Neural progenitor cell (in vitro differentiated cells): ENCODE data around the gene RWDD3. TPM values are rescaled to one million over a fixed set of nuclear protein-coding genes. Genes with fewer than 3 reads are reported as not detected.

ENCODE experiments used
- DNase-seq: peaks from one replicate; pipeline ENCODE4 v3.0.0-alpha.2; 2016; ENCODE audit warnings: low spot score
- H2AFZ ChIP-seq: fragments of 200-600 bp; sonication (generic); replicated peaks from 2 replicates; pipeline ENCODE4 v1.6.1; 2016; ENCODE audit warnings: antibody characterized with exemption
- H3F3A ChIP-seq: fragments of 200-600 bp; sonication (generic); 2 replicates; pipeline ENCODE4 v1.6.1; 2016; ENCODE audit warnings: antibody characterized with exemption, low read depth
- H3K27ac ChIP-seq: fragments of 200-600 bp; sonication (generic); 2 replicates; pipeline ENCODE4 v1.5.1; 2016; ENCODE audit warnings: mild to moderate bottlenecking
- H3K27me3 ChIP-seq: fragments of 200-600 bp; sonication (generic); 2 replicates; pipeline ENCODE4 v1.6.1; 2016; ENCODE audit warnings: mild to moderate bottlenecking, moderate library complexity
- H3K36me3 ChIP-seq: fragments of 200-600 bp; sonication (generic); 2 replicates; pipeline ENCODE4 v1.5.1; 2016
- H3K4me1 ChIP-seq: fragments of 200-600 bp; sonication (generic); 2 replicates; pipeline ENCODE4 v1.6.1; 2016; ENCODE audit warnings: mixed run types
- H3K4me2 ChIP-seq: fragments of 200-600 bp; sonication (generic); 2 replicates; pipeline ENCODE4 v1.6.1; 2016
- H3K4me3 ChIP-seq: fragments of 200-600 bp; sonication (generic); 2 replicates; pipeline ENCODE4 v1.5.1; 2016
- H3K79me2 ChIP-seq: fragments of 200-600 bp; sonication (generic); 2 replicates; pipeline ENCODE4 v1.6.1; 2016; ENCODE audit warnings: low read depth
- H3K9ac ChIP-seq: fragments of 200-600 bp; sonication (generic); 2 replicates; pipeline ENCODE4 v1.6.1; 2016
- H3K9me3 ChIP-seq: fragments of 200-600 bp; sonication (generic); 2 replicates; pipeline ENCODE4 v1.5.1; 2016; ENCODE audit warnings: low read depth
- H4K20me1 ChIP-seq: fragments of 200-600 bp; sonication (generic); 2 replicates; pipeline ENCODE4 v1.6.1; 2016; ENCODE audit warnings: low read depth
- H3K27ac Mint-ChIP-seq: 3 replicates; pipeline ENCODE4 v1.8.0; 2021; ENCODE audit warnings: mixed read lengths
- H3K27me3 Mint-ChIP-seq: 2 replicates; pipeline ENCODE4 v1.8.0; 2022; ENCODE audit warnings: low read depth, mild to moderate bottlenecking, inconsistent platforms, moderate library complexity, mixed read lengths; ENCODE audit not compliant: insufficient read depth
- H3K36me3 Mint-ChIP-seq: 3 replicates; pipeline ENCODE4 v1.8.0; 2021; ENCODE audit warnings: mixed read lengths
- H3K4me1 Mint-ChIP-seq: 3 replicates; pipeline ENCODE4 v1.8.0; 2021; ENCODE audit warnings: mixed read lengths
- H3K4me3 Mint-ChIP-seq: 3 replicates; pipeline ENCODE4 v1.8.0; 2021; ENCODE audit warnings: mild to moderate bottlenecking, moderate library complexity, mixed read lengths
- H3K9me3 Mint-ChIP-seq: 3 replicates; pipeline ENCODE4 v1.8.0; 2020; ENCODE audit warnings: mixed read lengths
- EZH2 ChIP-seq: fragments of 200-600 bp; sonication (generic); IDR thresholded peaks from 2 replicates; pipeline ENCODE4 v1.6.1; 2017; ENCODE audit warnings: antibody characterized with exemption, mild to moderate bottlenecking, moderate library complexity
- EZH2phosphoT487 ChIP-seq: fragments of 200-600 bp; sonication (generic); IDR thresholded peaks from 2 replicates; pipeline ENCODE4 v1.6.1; 2017; ENCODE audit warnings: antibody characterized with exemption
- total RNA-seq: library from RNA; depleted of rRNA; stranded (reverse); fragments of >200 nt; gene quantifications from 2 replicates; pipeline ENCODE4 v1.2.3, GENCODE V29; 2015; ENCODE audit warnings: low replicate concordance
- TF ChIP-seq, protein P1 (sequence below): fragments of 200-600 bp; sonication (generic); IDR thresholded peaks from 2 replicates; pipeline ENCODE4 v1.5.1; 2017; ENCODE audit warnings: antibody characterized with exemption, mild to moderate bottlenecking

Gene RWDD3
- total RNA-seq, 1 donor from 2014 or later: 32.2 TPM

- no peaks in the 10 kb centered on the region for H3K27me3 ChIP-seq
- no peak overlapping the region for H3K4me3 Mint-ChIP-seq
Observed at GRCh38 chr1:95284420-95284819, 50.4 kb downstream of the RWDD3 start.

DNA sequence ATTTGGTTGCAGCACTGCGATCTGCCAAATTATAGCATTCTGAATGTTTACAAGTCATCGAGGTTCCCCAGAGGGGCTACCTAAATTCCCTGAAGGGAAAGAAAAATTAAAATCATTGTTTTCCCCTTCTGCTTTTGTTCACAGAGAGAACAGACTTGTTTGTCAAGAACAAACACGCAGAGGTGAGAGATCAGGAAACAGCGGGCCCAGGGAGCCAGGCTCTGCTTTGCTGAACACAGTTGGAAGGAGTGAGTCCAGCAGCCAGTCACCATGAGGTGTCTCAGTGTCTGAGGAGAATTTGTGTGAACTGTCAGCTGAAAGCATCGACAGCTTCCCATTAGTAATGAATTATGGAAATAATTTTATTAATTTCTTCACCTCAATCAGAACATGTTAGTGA lies 52.5 kb downstream of the RWDD3 start:
- H3K4me1 Mint-ChIP-seq: peaks cover 10% of the 10 kb centered on the region
- peak overlapping the region; percentile 55 for H2AFZ ChIP-seq
- H3K27ac Mint-ChIP-seq: no peak overlapping the region
- H3K27me3 ChIP-seq: no peaks in the 10 kb centered on the region
- no peak overlapping the region for H3K9ac ChIP-seq
- no peaks in the 10 kb centered on the region for H3F3A ChIP-seq
- no peaks in the 10 kb centered on the region for H3K36me3 ChIP-seq
- peaks cover 6% of the 10 kb centered on the region for H3K27me3 Mint-ChIP-seq
- no peak overlapping the region for H3K4me3 ChIP-seq
- no peaks in the 10 kb centered on the region for H3K9me3 ChIP-seq
- H3K36me3 Mint-ChIP-seq: no peaks in the 10 kb centered on the region
- no peaks in the 10 kb centered on the region for H4K20me1 ChIP-seq
- H3K9me3 Mint-ChIP-seq: no peaks in the 10 kb centered on the region
- H3K27ac ChIP-seq: no peak overlapping the region
- no peak overlapping the region for H3K4me2 ChIP-seq
- H3K4me1 ChIP-seq: peaks cover 10% of the 10 kb centered on the region
- H3K4me3 Mint-ChIP-seq: no peak overlapping the region
- no peaks in the 10 kb centered on the region for H3K79me2 ChIP-seq
- peak; percentile 23 for DNase-seq
- no peak for TF ChIP-seq EZH2
- TF ChIP-seq, protein P1, sequence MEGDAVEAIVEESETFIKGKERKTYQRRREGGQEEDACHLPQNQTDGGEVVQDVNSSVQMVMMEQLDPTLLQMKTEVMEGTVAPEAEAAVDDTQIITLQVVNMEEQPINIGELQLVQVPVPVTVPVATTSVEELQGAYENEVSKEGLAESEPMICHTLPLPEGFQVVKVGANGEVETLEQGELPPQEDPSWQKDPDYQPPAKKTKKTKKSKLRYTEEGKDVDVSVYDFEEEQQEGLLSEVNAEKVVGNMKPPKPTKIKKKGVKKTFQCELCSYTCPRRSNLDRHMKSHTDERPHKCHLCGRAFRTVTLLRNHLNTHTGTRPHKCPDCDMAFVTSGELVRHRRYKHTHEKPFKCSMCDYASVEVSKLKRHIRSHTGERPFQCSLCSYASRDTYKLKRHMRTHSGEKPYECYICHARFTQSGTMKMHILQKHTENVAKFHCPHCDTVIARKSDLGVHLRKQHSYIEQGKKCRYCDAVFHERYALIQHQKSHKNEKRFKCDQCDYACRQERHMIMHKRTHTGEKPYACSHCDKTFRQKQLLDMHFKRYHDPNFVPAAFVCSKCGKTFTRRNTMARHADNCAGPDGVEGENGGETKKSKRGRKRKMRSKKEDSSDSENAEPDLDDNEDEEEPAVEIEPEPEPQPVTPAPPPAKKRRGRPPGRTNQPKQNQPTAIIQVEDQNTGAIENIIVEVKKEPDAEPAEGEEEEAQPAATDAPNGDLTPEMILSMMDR: no peak

More at GRCh38 chr1:95284420-95284819, 50.4 kb downstream of the RWDD3 start:
- no peaks in the 10 kb centered on the region for H3F3A ChIP-seq
- H3K36me3 ChIP-seq: no peaks in the 10 kb centered on the region
- H3K36me3 Mint-ChIP-seq: no peaks in the 10 kb centered on the region
- no peak overlapping the region for H3K9ac ChIP-seq
- H4K20me1 ChIP-seq: no peaks in the 10 kb centered on the region
- H3K27ac ChIP-seq: no peak overlapping the region
- H3K4me3 ChIP-seq: no peak overlapping the region
- no peak overlapping the region for H3K27ac Mint-ChIP-seq
- no peak for DNase-seq
- H3K27me3 Mint-ChIP-seq: peaks cover 6% of the 10 kb centered on the region
- peaks cover 10% of the 10 kb centered on the region for H3K4me1 Mint-ChIP-seq
- no peak overlapping the region for H3K4me2 ChIP-seq
- no peaks in the 10 kb centered on the region for H3K79me2 ChIP-seq
- H3K4me1 ChIP-seq: peaks cover 10% of the 10 kb centered on the region
- TF ChIP-seq, protein P1: no peak
- TF ChIP-seq EZH2 (no peak), EZH2phosphoT487 (no peak)
- H2AFZ ChIP-seq: no peak overlapping the region
- no peaks in the 10 kb centered on the region for H3K9me3 ChIP-seq
- H3K9me3 Mint-ChIP-seq: no peaks in the 10 kb centered on the region

- Histone ChIP-seq H3K9ac (no peak overlapping the region), H3K79me2 (no peaks in the 10 kb centered on the region), H3K4me1 (peaks cover 8% of the 10 kb centered on the region), H4K20me1 (no peaks in the 10 kb centered on the region), H3K4me2 (no peak overlapping the region), H2AFZ (no peak overlapping the region), H3F3A (no peaks in the 10 kb centered on the region), H3K9me3 (no peaks in the 10 kb centered on the region), H3K27me3 (no peaks in the 10 kb centered on the region), H3K27ac (no peak overlapping the region), H3K36me3 (no peaks in the 10 kb centered on the region), H3K4me3 (no peak overlapping the region)
- Mint-ChIP-seq H3K4me3 (no peak overlapping the region), H3K27ac (no peak overlapping the region), H3K4me1 (peaks cover 10% of the 10 kb centered on the region), H3K36me3 (no peaks in the 10 kb centered on the region), H3K9me3 (no peaks in the 10 kb centered on the region), H3K27me3 (peaks cover 6% of the 10 kb centered on the region)
- DNase-seq: peak; percentile 38
- no peak for TF ChIP-seq EZH2
- TF ChIP-seq, protein P1: peak; percentile 56
Observed at GRCh38 chr1:95287081-95287480, 53.1 kb downstream of the RWDD3 start.

GRCh38 chr1:95287825-95288224 lies 53.8 kb downstream of the RWDD3 start:
- Mint-ChIP-seq H3K27me3 (peaks cover 6% of the 10 kb centered on the region), H3K9me3 (no peaks in the 10 kb centered on the region), H3K36me3 (no peaks in the 10 kb centered on the region)

More at GRCh38 chr1:95287825-95288224, 53.8 kb downstream of the RWDD3 start:
- H3K27ac ChIP-seq: no peak overlapping the region
- no peak overlapping the region for H3K9ac ChIP-seq
- H3K9me3 ChIP-seq: no peaks in the 10 kb centered on the region
- no peak overlapping the region for H2AFZ ChIP-seq
- no peak for DNase-seq
- TF ChIP-seq EZH2 (no peak), EZH2phosphoT487 (no peak)
- TF ChIP-seq, protein P1: no peak
- no peaks in the 10 kb centered on the region for H3K36me3 ChIP-seq
- Mint-ChIP-seq H3K4me1 (peaks cover 10% of the 10 kb centered on the region), H3K4me3 (no peak overlapping the region), H3K27ac (no peak overlapping the region)
- H3K4me1 ChIP-seq: peaks cover 5% of the 10 kb centered on the region
- no peaks in the 10 kb centered on the region for H3K27me3 ChIP-seq
- no peaks in the 10 kb centered on the region for H3F3A ChIP-seq
- H3K79me2 ChIP-seq: no peaks in the 10 kb centered on the region
- H3K4me2 ChIP-seq: no peak overlapping the region
- H4K20me1 ChIP-seq: no peaks in the 10 kb centered on the region
- no peak overlapping the region for H3K4me3 ChIP-seq
